ENCODE measurements around the gene RBM42. TPM values are rescaled to one million over a fixed set of nuclear protein-coding genes. Genes with fewer than 3 reads are reported as not detected.

Gene RBM42
- total and polyA plus RNA-seq, 2 of the 13 experiments (the other 11 are each of a cell fraction or from before 2014, with no cell fraction given) = 27.2 to 55.3 TPM

GRCh38 chr19:35612559-35613321 lies 16.1 kb upstream of the RBM42 start, which contains the start of gene HAUS5 (continued):
- TF ChIP-seq HOXA5 (CRISPR knock-in tag; IDR thresholded peaks at IDR 0.05) = 0 out of 2 replicates have a peak, but pooled peaks have one; percentile 61
- no peak for TF ChIP-seq SOX13 (IDR thresholded peaks at IDR 0.05)
- TF ChIP-seq SOX13 (CRISPR knock-in tag; conservative IDR thresholded peaks at IDR 0.05 in 1 of 2, IDR thresholded peaks at IDR 0.05 in 1 of 2) = peak in 1 of 2 experiments; percentile 42; a peak in 2 of 4 replicates
- TF ChIP-seq, protein P1, sequence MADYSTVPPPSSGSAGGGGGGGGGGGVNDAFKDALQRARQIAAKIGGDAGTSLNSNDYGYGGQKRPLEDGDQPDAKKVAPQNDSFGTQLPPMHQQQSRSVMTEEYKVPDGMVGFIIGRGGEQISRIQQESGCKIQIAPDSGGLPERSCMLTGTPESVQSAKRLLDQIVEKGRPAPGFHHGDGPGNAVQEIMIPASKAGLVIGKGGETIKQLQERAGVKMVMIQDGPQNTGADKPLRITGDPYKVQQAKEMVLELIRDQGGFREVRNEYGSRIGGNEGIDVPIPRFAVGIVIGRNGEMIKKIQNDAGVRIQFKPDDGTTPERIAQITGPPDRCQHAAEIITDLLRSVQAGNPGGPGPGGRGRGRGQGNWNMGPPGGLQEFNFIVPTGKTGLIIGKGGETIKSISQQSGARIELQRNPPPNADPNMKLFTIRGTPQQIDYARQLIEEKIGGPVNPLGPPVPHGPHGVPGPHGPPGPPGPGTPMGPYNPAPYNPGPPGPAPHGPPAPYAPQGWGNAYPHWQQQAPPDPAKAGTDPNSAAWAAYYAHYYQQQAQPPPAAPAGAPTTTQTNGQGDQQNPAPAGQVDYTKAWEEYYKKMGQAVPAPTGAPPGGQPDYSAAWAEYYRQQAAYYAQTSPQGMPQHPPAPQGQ (CRISPR knock-in tag; IDR thresholded peaks at IDR 0.05; ENCODE audit: borderline replicate concordance) = no peak
- TF ChIP-seq ZNF225 (CRISPR knock-in tag; IDR thresholded peaks at IDR 0.05) = no peak
- peak; percentile 71; the same call in 1 of the 2 replicates for TF ChIP-seq MTERF4 (CRISPR knock-in tag; IDR thresholded peaks at IDR 0.05)
- TF ChIP-seq PHF20 (CRISPR knock-in tag; IDR thresholded peaks at IDR 0.05) = peak; percentile 92
- no peak for TF ChIP-seq ZNF777 (CRISPR knock-in tag; IDR thresholded peaks at IDR 0.05)
- TF ChIP-seq U2AF1 (optimal IDR thresholded peaks at IDR 0.05; ENCODE audit: low read depth, low read length) = no peak
- no peak for TF ChIP-seq MED8 (CRISPR knock-in tag; IDR thresholded peaks at IDR 0.05; ENCODE audit: insufficient replicate concordance)
- no peak for TF ChIP-seq REXO4 (CRISPR knock-in tag; IDR thresholded peaks at IDR 0.05; ENCODE audit: borderline replicate concordance)
- no peak for TF ChIP-seq CBX1 (IDR thresholded peaks at IDR 0.05; ENCODE audit: low read depth)
- peak; percentile 74; the same call in 1 of the 2 replicates for TF ChIP-seq KDM4B (CRISPR knock-in tag; IDR thresholded peaks at IDR 0.05)
- no peak for TF ChIP-seq HIVEP1 (CRISPR knock-in tag; IDR thresholded peaks at IDR 0.05)
- no peak for TF ChIP-seq ZBTB42 (CRISPR knock-in tag; IDR thresholded peaks at IDR 0.05)
- TF ChIP-seq ZNF235 (CRISPR knock-in tag; IDR thresholded peaks at IDR 0.05; ENCODE audit: borderline replicate concordance) = no peak
- peak; percentile 58 for TF ChIP-seq TEAD3 (CRISPR knock-in tag; optimal IDR thresholded peaks at IDR 0.05; ENCODE audit: borderline replicate concordance)
- TF ChIP-seq ZMYM3 (CRISPR knock-in tag; IDR thresholded peaks at IDR 0.05) = peak; percentile 18; the same call in 1 of the 2 replicates
- TF ChIP-seq HNF4A (CRISPR knock-in tag; IDR thresholded peaks at IDR 0.05) = no peak
- peak; percentile 88 for TF ChIP-seq FOXK1 (CRISPR knock-in tag; IDR thresholded peaks at IDR 0.05; ENCODE audit: borderline replicate concordance, low read depth)
- TF ChIP-seq GMEB1 (CRISPR knock-in tag; IDR thresholded peaks at IDR 0.05; ENCODE audit: borderline replicate concordance) = peak; percentile 75; the same call in 1 of the 2 replicates
- peak; percentile 59 for TF ChIP-seq XRCC5 (optimal IDR thresholded peaks at IDR 0.05; ENCODE audit: low read length)
- TF ChIP-seq GATAD1 (CRISPR knock-in tag; IDR thresholded peaks at IDR 0.05) = peak; percentile 96
- TF ChIP-seq, protein P2, sequence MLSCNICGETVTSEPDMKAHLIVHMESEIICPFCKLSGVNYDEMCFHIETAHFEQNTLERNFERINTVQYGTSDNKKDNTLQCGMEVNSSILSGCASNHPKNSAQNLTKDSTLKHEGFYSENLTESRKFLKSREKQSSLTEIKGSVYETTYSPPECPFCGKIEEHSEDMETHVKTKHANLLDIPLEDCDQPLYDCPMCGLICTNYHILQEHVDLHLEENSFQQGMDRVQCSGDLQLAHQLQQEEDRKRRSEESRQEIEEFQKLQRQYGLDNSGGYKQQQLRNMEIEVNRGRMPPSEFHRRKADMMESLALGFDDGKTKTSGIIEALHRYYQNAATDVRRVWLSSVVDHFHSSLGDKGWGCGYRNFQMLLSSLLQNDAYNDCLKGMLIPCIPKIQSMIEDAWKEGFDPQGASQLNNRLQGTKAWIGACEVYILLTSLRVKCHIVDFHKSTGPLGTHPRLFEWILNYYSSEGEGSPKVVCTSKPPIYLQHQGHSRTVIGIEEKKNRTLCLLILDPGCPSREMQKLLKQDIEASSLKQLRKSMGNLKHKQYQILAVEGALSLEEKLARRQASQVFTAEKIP (CRISPR knock-in tag; IDR thresholded peaks at IDR 0.05; ENCODE audit: borderline replicate concordance) = no peak
- TF ChIP-seq MBD4 (IDR thresholded peaks at IDR 0.05; ENCODE audit: borderline replicate concordance, low read length) = no peak
